GM18858 (cell line): ENCODE measurements around the gene POU2AF1.

Experiments used
- ATAC-seq: cut with Tn5 transposase; IDR thresholded peaks from one replicate; pipeline ENCODE4 v1.9.1; 2021; ENCODE audit not compliant: unreplicated experiment

The POU2AF1 gene

DNA sequence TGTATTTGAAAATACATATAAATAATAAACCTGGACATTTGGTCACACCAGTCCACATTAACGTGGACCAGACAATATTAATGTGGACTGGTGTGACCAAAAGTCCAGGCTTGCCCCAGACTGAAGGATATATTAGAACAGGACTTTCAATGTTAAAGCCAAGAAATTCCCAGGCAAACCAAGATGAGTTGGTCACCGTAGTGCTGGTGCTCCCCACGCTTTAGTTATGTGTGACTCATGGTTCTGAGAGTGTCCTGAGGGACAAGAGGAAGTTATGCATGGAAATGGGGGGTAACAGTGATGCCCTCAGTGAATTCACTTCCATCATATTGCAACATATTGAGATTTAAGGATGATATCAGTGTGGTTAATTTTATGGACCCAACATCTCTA lies 31.4 kb downstream of the POU2AF1 start:
- no peak for ATAC-seq

DNA sequence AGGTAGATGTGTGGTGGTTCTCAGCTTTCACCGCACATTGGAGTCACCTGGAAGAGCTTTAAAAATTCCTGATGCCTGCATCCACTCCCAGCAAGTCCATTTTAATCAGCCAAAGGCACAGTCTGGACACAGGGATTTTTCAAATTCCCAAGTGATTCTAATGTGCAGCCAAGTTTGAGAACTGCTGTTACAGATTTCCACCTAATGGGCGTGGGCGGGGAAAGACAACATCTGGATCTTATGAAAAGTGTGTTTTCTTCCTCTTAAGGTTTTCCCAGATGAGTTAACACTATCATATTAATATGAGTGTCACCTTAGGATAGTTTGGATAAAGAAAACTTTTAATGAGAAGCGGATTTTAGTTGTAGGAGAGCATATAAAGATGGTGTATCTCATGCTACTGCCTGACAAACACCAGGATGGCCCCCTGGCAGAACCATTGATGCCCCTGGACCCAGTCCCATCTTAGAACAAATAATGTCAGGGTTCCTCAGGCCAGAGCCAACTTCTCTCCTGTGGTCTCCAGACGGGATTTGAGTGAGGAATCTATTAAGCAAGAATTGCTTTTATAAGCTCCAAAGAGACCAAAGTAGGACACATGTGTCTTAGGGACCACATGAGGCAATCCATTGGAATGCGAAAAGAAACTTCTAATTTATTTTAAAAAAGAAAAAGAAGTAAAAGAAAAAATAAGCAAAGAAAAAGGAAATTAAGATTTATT lies 31.9 kb downstream of the POU2AF1 start:
- no peak for ATAC-seq

DNA sequence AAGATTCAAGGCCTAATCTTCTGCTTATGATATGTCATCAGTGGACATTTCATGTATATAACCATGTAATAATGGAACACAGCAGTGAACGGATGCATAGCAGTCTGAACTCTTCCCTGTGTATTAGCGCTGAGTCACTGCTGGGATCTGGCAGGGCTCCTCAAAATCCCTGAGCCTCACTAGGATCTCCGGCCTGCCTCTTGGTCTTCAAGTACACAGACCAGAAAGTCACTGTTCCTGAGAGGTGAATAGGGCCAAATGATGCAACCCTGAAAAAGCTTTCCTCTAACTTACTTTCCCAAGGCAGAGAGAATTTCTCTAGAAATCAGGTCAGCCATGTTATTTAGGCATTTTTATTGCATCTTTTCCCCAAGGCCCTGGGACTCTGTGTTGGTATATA lies 35.0 kb downstream of the POU2AF1 start:
- no peak for ATAC-seq

DNA sequence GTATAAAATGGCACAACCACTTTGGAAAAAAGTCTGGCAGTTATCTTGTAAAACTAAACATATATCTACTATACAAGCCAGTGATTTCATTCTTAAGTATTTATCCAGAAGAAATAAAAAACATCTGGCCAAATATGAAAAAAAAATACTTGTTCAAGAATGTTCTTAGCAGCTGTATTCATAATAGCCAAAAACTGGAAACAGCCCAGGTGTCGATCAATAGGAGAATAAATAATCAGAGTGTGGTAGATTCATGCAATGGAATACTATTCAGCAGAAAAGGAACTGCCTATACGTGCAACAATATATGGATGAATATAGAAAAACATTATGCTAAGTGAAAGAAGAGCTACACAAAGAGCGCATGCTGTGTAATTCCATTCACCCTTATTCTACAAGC lies 36.7 kb downstream of the POU2AF1 start:
- no peak for ATAC-seq

- no peak for ATAC-seq
These were observed 39.2 kb downstream of the POU2AF1 start for GRCh38 chr11:111339758-111340388.

DNA sequence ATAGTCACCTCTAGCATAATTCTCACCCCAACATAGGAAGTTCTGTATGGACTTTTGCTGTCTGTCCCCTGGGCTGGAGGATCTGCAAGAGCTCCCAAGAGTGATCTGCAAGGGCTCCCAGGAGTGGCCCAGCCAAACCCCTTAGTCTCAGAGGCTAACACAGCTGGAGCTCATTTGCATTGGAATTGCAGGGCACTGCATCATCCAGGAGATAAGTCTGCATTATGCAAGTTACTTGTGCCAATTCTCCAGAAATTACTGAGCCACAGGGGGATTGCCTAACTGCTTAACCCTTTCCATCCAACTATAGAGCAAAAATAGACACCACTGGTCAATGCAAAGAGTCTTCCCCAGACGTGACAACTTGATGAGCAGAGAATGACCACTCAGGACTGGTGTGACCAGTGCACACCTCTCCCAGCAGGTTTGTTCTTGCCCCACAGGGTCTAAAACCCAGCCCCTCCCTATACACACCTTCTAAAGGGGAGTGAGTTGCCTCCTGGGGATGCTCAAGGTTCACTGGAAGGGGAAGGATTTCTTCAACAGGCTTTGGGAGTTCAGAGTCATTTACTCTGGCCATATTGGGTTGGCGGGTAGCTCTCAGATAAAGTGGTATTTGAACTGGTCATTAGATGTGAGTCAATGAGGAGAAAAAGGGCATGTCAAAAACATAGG lies 42.4 kb downstream of the POU2AF1 start:
- no peak for ATAC-seq

DNA sequence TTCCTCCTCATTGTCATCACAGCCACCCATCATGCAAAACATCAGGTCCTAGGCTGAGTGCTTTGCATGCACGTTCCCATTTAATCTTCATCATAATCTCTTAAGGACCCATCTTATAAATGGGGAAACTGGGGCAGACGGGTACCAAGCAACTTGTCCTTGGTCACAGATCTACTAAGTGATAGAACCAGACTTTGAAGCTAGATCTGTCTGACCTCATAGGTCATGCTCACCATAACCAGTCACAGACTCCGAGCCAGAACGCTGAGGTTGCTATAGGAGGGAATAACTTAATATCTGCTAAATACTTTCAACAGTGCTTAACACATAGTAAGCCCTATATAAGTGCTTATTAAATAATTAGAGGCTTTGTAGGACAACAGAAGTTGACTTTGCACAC lies 43.0 kb downstream of the POU2AF1 start:
- ATAC-seq: no peak

GRCh38 chr11:111335549-111335948 lies 43.5 kb downstream of the POU2AF1 start:
- ATAC-seq: no peak

DNA sequence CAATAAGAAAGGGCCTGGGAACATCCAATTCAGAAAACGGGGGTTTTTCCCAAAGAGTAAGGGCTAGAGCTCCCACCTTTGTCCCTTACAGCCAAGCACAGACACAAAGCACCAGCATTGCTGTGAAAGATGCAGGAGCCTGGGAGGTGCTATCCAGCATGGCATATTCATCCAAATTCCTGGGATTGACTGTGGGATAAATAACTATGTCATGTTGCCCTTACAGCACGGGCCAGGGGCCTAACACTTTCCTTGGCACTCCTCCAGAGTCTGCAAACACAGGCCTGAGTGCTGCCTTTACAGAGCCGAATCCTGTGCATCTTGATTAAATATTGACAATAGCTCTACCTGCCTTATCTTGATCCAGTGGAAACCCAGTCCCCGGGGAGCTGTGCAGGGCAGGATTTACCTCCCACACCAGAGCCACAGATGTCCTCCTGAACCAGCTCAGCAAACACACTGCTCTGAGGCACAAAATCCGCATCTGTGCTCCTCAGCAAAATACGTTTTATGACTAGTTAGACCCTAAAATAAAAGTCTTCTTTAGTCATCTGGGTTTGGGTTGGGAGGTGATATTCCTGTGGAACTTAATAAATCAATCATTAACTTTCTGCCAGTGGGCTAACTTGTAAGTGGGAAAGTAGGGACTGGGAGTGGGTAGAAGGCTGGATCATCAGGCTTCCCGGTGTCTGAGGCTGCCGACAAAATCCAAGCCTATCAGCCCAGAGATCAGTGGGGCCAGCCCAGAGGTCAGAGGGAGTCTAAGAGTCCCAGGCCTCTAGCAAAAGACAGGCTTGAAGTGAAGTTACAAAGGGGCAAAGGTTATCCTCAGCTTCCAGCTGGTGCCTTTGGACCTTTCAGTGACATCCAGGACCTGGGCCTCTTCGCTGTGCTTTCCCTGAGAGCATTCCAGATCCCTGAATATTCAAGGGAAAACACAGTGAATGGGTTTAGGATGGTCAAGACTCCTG lies 44.3 kb downstream of the POU2AF1 start:
- no peak for ATAC-seq

GRCh38 chr11:111331711-111332479 lies 47.2 kb downstream of the POU2AF1 start:
- no peak for ATAC-seq

DNA sequence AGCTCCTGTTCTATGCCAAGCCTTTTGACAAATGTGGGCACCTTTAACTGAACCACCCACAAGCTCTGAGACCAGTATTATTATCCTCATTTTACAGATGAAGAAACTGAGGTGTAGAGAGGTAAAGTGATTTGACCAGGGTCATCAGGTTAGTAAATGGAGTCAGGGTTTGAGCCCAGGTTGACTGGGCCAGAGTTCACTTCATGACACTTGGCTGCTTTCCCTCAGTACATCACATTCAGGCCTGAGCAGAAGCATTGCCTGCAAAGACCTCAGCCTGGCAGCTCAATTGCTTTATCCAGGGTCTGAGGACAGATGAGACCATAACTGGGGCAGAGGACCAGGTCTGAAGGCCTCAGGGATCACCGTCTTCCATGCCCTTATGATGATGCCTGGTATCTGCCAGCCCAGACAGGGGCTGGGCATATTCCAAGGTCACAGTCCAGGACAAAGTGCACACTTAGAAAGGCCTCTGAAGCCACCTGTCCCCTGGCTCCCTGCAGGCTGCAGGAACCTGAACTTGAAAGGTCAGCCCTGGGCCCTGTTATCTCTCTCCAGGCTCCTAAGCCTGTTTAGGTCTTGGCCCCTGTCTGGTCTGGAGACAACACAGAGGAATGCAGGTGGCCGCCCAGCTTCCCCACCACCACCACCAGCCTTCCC lies 48.7 kb downstream of the POU2AF1 start:
- no peak for ATAC-seq

DNA sequence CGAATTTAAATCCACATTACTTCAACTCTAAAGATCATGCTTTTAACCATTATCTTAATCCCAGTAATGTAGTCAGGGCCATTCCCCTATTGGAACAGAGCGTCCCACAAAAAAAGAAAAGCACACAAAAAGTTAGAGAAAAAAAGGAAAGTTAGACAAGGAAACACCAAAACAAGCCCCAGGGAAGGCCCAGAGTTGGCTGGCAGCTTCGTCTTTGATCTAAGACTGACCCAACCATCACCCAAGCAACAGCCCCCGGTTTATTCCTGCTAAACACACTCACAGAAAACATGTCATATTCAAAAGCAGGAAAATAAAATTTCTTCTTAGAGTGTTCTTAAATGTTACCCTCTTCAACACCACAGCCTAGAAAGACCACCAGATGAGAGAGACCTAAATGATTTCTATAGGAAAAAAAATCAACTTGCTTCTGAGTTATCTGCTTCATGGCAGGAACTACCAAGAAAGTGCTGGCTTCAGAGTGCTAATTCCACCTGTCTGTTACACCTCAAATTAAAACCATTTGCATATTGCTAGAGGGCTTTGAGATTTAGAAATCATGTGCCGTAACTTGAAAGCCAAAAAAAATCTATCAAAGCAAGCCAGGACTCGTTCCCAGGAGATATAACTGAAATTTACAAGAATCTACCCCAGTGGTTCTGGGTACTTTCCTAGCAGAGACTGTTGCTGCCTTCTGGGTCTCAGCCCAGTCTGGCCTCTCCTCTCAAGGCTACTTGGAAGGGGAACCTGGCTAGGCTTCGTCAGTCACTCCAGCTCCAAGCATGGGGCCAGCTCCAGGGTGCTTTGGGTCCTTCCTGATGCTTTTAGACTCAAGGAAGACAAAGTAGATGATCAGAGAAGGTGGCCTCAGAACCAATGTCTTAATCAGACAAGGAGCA lies 49.5 kb downstream of the POU2AF1 start:
- no peak for ATAC-seq

- no peak for ATAC-seq
These were observed 51.0 kb downstream of the POU2AF1 start for GRCh38 chr11:111327908-111328624.

- ATAC-seq: no peak
These were observed 52.3 kb downstream of the POU2AF1 start for GRCh38 chr11:111326824-111327223.

GRCh38 chr11:111325259-111325658 lies 53.8 kb downstream of the POU2AF1 start:
- ATAC-seq: no peak

GRCh38 chr11:111324277-111324720 lies 54.8 kb downstream of the POU2AF1 start:
- ATAC-seq: no peak

GRCh38 chr11:111322534-111322933 lies 56.5 kb downstream of the POU2AF1 start:
- no peak for ATAC-seq
